NCI-H2107 treated with DMSO at 0.1 percent for 48 hours (cell line): ENCODE data around the gene ACACB.

Source experiments
- DNase-seq: peaks from one replicate; lab custom pipeline; 2025; ENCODE audit not compliant: unreplicated experiment; lab: John Stamatoyannopoulos, UW

Gene ACACB

GRCh38 chr12:109250523-109250922, 134.1 kb downstream of the ACACB start:
- no peak for DNase-seq

- no peak for DNase-seq
Observed at GRCh38 chr12:109252799-109253198, 136.4 kb downstream of the ACACB start.

- DNase-seq: no peak
Observed at GRCh38 chr12:109253913-109254544, 137.6 kb downstream of the ACACB start.

DNA sequence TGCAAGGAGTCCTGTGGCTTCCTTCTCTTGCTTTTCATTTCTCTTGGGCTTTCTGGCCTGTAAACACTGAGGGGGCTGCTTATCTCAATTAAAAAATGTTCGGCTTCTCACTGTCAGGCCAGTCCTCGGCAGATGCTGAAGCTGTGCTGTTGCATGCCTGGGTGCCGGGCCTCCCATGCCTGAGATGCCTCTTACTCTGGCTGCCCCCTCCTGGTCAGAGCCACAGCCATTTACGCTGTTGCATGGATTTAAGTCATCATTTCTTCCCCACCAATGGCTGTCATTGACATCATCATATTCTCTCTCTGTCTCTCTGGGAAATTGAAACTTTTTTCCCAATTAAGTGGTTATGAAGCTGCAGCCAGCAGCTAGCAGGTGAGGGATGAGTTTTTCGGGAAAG, 139.0 kb downstream of the ACACB start:
- no peak for DNase-seq

DNA sequence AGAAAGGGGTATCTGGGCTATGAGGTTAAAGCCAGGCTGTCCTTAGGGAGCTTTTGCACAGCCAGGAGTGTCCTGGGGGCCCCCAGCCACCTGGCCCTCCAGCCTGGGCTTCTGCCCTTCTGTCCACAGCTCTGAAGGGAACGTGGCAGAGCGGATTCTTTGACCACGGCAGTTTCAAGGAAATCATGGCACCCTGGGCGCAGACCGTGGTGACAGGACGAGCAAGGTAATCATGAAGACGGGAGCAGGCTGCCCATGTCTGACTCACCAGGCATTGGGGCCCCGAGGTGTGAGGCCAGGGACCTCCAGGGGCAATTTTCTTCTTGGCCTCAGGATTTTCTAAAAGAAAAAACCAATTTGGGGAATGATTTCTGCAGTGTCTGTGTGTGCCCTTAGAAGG, 139.6 kb downstream of the ACACB start:
- DNase-seq: no peak

GRCh38 chr12:109258201-109258600, 141.8 kb downstream of the ACACB start:
- DNase-seq: no peak

- peak; percentile 23 for DNase-seq
Observed at GRCh38 chr12:109258607-109259544, 142.5 kb downstream of the ACACB start.

DNA sequence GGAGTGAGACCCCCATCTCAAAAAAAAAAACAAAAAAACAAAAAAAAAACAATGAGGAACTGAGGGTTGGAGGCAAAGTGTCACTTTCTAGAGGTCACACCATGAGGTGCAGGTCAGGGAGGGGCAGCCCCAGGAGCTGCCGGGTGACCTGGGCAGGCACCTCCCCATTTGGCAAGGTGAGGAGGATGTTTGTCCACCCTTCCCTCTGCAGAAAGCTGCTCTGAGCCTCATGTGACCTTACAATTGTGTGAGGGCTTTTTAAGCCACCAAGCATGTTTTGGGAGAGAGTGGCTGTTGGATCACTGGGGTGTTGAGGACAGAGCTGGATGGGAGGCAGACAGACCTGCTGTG, 143.1 kb downstream of the ACACB start:
- DNase-seq: no peak

- DNase-seq: no peak
Observed at GRCh38 chr12:109261087-109261486, 144.7 kb downstream of the ACACB start.

DNA sequence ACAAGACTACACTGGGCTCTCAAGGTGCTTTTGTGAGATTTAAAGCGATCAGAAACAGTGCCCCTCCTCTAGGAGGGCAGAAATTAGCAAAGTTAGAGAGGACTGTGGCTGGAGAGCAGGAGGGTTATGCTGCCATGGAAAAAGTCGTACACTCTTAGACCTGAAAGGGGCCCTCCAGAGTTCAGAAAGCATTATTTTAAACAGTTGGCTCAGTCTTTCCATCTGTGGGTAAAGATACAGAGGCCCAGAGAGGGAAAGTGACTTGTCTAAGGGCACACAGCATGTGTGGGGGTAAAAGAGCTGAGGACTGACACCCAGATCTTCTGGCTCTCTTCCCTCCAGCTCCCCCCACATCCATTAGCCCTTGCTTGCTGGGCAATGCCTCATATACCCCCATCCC, 145.6 kb downstream of the ACACB start:
- DNase-seq: no peak

- no peak for DNase-seq
Observed at GRCh38 chr12:109263439-109263838, 147.1 kb downstream of the ACACB start.

GRCh38 chr12:109264095-109264942, 147.9 kb downstream of the ACACB start:
- DNase-seq: peak; percentile 74

DNA sequence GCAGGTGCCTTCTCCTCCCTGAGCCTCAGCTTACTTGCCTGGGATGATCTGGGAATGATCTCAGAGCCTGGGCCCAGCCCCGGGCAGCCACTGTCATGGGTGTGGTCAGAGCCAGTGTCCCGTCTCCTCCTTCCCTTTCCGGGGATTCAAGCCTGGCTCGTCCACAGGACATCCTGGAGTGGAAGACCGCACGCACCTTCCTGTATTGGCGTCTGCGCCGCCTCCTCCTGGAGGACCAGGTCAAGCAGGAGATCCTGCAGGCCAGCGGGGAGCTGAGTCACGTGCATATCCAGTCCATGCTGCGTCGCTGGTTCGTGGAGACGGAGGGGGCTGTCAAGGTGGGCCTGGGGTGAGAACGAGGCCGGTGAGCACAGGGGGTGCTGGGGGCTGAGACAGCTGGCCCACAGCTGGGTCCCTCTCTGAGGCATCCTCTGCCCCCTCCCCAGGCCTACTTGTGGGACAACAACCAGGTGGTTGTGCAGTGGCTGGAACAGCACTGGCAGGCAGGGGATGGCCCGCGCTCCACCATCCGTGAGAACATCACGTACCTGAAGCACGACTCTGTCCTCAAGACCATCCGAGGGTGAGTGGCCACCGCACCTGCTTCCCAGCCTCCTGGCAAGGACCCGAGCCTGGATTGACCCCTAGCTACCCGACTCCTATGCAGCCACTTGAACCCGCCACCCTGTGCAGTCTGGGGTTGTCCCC, 148.7 kb downstream of the ACACB start:
- no peak for DNase-seq

DNA sequence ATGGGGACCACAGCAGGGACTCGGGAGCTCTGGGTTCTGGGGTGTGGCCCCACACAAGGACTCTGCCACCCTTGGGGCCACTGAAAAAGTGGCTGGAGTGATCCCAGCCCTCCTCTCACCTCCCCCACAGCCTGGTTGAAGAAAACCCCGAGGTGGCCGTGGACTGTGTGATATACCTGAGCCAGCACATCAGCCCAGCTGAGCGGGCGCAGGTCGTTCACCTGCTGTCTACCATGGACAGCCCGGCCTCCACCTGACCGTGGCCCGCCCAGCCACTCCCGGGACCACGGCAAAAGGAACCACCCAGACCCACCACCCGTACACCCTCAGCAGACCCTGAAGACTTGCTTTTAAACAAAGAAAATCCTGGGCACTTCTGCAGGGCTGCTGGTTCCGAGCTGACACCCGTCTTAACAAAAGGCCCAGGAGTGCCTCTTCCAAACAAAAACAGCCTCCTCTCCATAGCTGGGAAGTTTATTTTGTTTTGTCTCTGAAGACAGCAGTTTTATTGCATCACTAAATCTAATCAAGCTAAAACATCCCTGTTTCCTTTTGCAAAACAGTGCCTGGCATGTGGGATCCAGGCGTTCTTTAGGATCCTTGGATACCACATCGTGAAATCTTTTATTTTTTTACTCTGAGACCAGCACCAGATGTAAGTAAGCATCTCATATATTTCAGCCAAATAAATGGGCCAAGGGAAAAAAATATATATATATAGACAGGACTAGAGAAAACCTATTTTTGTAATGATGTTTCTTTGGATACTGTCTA, 149.9 kb downstream of the ACACB start:
- DNase-seq: no peak

DNA sequence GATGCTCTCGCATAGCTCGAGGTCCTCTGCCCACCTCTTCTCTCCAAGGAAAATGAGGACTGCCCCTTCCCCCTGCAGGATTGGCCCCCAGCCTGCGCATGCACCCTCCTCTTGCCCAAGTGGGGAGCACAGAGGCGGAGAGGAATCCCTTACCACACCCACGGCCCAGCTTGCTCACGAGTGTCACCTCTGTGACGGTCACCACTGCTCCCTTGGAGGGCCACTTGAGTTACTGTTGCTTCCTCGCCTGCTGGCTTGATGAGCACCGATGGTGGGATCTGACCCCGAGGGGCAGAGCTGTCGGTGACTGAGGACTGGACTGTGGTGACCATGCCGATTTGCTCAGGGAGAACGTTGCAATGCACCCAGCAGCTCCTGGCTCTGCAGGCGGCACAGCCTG, 151.0 kb downstream of the ACACB start:
- DNase-seq: no peak

GRCh38 chr12:109268896-109269295, 152.5 kb downstream of the ACACB start:
- no peak for DNase-seq

DNA sequence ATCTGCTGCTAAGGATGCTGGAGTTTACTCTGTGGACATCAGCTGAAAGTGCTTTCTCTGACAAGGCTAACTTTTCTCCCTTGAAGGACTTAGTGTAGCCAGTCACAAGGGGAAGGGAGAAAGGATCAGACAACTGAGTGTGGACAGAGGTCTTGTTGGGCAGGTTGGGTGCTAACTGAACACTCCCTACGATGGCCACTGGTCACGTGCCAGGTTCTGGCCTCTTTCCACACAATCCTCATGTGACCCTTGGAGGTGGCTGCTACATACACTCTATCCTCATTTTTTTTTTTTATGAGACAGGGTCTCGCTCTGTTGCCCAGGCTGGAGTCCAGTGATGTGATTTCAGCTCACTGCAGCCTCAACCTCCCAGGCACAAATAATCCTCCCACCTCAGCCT, 153.0 kb downstream of the ACACB start:
- no peak for DNase-seq

- DNase-seq: no peak
Observed at GRCh38 chr12:109270494-109270893, 154.1 kb downstream of the ACACB start.

DNA sequence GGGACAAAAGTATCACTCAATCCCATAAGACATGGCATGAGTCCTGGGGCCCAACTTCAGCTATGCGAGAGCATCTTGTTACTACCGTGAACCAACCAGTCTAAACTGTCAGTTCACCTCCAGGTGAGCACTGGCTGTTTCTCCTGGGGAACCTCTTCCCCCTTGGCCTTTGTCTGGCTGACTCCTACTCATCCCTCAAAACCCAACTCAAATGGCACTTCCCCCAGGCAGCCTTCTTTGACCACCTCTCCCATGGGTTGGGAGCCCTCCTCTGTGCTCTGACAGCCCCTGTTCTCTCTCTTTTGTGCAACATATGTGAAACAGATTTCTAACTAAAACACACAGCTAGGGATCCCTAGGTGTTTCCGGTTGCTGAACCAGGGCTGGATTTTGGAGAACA, 155.0 kb downstream of the ACACB start:
- no peak for DNase-seq

- peak; percentile 93 for DNase-seq
Observed at GRCh38 chr12:109273354-109273753, 157.0 kb downstream of the ACACB start.
